GM18520 (cell line): ENCODE results near the gene CYB5R4.

ENCODE experiments used
- ATAC-seq: cut with Tn5 transposase; IDR thresholded peaks from one replicate; pipeline ENCODE4 v1.9.1; 2021; ENCODE audit not compliant: unreplicated experiment

CYB5R4 gene

DNA sequence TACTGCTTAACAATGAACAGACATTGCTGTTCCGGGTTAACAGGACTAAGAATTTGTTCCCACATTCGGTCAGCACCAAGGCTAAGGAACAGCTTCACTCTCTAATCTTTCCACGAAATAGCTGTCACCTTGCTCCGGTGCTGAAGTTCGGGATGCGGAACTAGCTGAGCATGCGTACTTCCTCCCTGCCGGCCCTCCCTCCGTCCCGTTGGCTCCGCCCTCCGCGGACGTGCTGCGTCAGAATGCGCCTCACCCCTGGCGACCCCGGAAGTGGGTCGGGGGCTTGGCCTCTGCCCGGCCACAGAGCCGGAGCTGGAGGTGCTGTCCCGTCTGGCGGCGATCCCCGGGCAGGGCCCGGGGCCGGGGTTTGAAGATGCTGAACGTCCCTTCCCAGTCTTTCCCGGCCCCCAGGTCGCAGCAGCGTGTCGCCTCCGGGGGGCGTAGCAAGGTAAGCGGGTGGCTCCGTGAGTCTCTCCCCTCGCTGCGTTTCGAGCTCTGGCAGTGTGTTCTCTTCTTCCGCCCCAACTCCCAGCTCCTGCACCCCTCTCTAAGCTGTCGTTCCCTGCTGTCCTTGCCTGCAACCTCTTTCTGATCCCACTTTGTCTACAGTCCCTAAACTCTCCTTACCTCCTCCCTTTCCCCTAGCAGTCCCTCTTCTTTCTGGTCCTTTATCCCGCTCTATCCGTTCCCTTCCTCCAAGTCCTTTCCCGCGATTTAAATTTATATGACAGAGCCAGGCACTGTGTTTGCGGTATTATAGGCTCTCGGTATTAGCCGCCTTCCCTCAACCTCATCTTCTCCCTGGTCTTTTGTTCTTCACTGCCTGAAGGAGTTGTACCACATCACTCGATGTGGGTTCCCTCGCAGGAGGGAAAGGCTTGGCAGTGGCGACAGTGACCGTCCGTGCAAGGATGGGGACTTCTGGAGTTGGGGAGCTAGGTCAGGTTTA is at the start of gene CYB5R4:
CYB5R4 (plus strand) TSS at position 280 of the 949 bp plus-strand sequence; CDS start at position 374, 94 bp downstream.
- peak; percentile 99 for ATAC-seq

DNA sequence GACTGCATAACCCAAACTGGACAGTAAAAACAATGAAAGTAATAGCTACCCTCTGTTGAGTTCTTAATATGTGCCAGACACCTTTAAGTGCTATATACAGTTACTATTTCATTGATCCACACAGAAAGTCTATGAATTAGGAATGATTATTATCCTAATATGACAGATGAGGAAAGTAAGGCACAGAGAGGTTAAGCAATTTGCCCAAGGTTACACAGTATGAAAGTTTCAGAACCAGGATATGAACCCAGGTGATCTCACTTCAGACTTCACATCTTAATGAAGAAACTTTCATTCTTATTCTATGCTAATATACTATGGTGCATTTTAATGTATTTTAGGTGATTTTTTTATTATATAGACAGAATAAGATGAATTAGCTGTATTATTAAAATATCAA is 46.9 kb upstream of the CYB5R4 start:
- ATAC-seq = no peak

DNA sequence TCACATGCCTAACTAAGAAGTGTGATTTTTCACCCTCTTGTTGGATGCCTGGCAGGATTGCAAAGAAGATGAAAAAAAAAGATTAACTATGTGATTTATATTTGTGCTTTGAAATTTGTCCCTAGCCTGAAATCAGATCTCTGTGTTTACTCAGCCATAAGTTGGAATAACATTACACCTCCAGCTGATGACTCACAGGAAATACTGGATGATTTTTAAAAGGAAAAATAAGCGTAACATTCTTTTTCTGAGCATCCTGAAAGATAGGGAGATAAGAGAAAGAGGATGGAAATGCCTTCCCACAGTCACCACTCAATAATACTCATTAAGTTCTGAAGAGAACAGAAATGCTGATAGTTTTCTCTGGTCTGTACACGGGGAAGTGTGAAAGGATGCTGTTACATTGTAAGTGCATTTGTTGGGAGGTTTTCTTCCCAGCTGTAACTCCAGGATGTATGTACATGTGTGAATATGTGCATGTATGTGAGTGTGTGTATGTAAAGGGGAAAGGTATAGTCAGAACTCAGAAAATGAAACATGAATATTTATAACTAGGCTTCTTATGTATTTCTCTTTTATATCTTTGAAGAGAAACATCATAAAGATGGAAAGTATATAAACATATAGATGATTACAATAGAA is 43.7 kb upstream of the CYB5R4 start:
- no peak for ATAC-seq

DNA sequence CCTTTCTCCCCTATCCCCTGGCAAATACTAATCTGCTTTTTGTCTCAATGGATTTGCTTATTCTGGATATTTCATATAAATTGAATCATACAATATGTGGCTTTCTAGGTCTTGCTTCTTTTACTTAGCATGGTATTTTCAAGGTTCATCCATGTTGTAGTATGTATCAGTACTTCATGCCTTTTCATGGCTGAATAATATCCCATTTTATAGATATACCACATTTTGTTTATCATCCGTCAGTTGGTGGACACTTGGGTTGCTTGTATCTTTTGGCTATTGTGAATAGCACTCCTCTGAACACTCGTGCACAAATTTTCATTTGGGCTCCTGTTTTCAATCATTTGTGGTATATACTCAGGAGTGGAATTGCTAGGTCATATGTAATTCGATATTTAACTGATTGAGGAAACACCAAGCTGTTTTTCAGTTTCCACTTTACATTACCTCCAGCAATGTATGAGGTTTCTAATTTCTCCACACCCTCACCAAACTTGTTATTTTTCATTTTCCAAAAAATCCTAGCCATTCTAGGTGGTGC is 36.8 kb upstream of the CYB5R4 start:
- no peak for ATAC-seq

DNA sequence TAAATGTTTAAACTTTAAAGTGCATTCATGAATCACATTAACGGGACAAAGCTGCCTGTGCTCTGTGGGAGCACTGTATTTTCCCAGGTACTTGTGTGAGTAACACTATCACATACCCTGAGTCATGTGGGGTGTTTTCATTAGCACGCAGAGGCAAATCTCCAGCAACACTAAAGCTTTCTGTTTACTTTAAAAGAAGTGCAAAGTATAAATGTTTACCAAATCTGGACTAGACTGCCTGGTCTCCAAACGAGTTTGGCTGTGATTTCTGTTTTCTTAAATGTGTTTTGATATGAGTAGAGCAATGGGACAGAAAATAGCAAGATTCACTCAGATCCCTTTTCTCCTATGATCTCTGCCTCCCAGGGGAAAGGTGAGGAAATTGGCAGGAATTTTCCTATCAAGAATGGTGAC is 35.1 kb upstream of the CYB5R4 start:
- no peak for ATAC-seq

GRCh38 chr6:83824831-83825230 is 34.7 kb upstream of the CYB5R4 start:
- no peak for ATAC-seq

DNA sequence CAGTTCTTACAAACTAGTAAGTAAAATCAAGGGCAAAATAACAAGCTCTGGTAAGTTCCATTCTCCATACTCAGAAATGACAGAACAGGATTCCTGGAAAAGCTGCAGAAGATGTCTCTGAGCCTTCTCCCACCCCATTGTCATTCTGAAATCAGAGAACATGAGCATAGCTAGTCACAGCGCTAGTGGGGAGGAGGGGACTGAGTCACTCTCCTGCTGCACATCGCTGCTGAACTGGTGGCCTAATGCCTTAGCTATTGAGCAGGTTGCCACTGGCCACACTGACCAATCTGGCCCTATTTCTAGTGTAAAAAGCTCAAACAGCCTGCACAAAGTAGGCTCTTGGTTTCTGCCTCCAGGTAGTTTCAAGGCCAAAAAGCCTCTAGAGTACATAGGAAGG is 32.4 kb upstream of the CYB5R4 start:
- ATAC-seq = no peak

GRCh38 chr6:83838727-83839126 is 20.8 kb upstream of the CYB5R4 start:
- ATAC-seq = no peak

DNA sequence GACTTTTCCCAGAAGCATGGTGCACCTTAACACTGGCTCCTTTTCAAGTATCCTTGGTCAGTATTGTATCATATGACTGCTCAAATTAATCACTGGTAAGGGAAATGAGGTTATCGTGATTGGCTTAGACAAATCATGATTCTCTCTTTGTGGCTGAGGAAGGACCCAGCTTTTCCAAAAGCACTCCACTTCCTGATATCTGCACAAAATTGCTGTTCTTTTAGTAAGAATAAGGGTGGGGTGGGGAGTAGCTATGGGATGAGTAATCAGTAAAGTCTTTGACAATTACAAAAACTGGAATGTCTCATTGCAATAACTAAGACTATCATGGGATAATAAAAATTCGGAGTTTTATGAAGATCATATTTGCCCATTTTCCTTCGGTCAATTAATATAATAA is 15.3 kb upstream of the CYB5R4 start:
- no peak for ATAC-seq

GRCh38 chr6:83846291-83846690 is 13.2 kb upstream of the CYB5R4 start:
- ATAC-seq = no peak

DNA sequence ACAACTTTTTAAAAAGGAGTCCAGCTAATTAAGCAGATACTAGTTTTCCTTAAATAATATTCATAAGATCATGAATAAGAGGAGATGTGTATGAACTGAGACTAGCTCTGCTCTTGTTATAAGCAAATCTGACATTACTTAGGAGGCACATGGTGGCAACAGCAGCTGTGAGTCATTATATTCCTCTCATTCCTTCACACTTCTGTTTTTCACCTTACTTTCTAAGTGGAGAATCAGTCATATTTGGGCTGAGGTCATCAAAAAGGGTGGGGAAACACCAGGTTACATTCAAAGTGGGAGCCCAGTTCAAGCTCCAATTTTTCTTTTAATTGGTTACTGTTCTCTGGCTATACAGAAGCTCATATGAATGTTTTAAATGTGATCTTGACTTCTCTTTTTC is 12.3 kb upstream of the CYB5R4 start:
- peak; percentile 74 for ATAC-seq

- ATAC-seq = no peak
These were observed 10.4 kb upstream of the CYB5R4 start for GRCh38 chr6:83849127-83849526.

DNA sequence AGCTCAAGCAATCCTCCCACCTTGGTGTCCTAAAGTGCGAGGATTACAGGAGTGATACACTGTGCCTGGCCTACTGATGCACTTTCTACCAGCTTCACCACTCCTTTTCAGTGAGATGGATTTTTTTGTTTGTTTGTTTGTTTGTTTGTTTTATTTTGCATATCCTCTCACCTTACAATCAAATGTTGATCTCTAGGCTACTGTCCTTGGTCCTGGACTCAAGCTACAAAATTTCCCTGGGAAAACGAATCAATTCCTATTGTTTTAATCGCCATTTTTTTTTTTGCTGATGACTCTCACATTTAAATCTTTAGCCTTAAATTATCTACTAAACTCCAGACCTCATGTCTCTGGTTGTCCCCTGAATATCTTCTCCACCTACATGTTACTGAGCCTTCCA is 9.9 kb upstream of the CYB5R4 start:
- ATAC-seq = no peak

- ATAC-seq = no peak
These were observed 6.8 kb upstream of the CYB5R4 start for GRCh38 chr6:83852528-83853177.

DNA sequence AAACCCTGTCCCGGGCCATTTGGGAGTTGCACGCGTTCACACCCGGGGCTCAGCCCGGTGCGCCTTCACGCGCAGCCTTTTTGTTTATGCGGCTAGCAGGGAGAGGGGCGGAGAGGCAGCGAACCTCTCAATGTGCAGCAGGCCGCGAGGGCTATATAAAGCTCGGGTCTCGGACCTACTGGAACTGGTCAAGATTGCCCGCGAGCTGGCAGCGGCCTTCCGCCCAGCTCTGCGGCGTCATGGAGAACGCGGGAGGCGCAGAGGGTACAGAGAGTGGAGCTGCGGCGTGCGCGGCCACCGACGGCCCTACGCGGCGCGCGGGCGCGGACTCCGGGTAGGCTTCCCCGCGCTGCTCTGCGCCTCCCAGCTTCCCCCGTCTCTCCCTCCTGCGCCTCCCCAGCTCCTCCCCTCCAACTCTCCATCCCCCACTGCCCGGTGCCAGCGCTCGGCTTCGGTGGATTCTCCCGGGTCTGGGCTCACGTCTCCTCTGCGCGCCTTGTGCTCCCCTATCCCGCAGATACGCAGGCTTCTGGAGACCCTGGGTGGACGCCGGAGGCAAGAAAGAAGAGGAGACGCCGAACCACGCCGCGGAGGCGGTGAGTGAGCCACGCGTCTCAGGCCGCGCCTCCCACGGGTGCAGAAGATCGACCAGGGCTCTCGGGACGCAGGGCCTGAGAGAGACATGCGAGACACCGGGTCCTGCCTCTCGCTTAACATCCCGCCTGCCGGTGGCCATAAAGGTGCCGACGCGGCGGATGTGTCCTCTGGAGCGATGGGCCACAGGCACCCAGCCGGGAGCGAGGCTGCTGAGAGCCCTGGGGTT is 6.1 kb upstream of the CYB5R4 start, which contains the start of gene RIPPLY2:
RIPPLY2 (plus strand) TSS at position 183 of the 823 bp plus-strand sequence; CDS start at position 240, 57 bp downstream.
- no peak for ATAC-seq

GRCh38 chr6:83854001-83854501 is 5.4 kb upstream of the CYB5R4 start:
- ATAC-seq = no peak

DNA sequence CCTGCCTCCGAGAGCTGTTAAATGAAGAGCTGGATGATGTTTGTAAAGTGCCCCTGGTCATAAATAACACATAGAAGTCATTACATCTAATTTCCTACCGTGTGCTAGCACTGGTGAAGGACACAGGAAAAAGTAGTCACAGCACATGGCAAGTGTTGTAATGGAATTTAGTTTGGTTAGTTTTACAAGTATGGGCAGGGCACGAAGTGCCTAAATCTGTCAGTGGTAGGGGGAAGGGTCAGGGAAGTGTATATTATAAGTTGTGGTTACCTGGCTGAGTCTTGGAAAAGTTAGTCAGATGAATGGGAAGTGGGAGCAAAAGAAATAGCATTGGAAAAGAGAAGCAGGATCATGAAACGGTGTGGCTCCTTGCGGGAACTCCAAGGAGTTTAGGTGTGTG is 4.7 kb upstream of the CYB5R4 start:
- no peak for ATAC-seq

DNA sequence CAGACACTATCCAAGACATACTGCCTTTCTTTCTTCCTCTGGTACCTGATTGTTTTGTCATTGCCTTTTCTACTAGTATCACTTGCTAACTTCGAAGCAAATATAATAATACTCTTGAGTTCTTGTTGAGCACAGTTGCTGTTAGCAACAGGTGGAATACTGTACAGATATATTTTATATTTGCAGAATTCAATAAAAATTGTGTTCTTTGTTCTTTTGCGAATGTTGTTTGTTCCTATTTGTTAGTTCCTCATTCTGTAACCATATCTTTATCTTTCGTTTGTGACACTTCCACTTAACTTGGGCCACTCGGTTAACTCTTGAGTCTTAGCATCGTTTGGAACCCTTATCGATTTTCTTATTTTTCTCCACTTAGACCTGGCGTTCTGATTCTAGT is 868 bp downstream of the CYB5R4 start:
- no peak for ATAC-seq

DNA sequence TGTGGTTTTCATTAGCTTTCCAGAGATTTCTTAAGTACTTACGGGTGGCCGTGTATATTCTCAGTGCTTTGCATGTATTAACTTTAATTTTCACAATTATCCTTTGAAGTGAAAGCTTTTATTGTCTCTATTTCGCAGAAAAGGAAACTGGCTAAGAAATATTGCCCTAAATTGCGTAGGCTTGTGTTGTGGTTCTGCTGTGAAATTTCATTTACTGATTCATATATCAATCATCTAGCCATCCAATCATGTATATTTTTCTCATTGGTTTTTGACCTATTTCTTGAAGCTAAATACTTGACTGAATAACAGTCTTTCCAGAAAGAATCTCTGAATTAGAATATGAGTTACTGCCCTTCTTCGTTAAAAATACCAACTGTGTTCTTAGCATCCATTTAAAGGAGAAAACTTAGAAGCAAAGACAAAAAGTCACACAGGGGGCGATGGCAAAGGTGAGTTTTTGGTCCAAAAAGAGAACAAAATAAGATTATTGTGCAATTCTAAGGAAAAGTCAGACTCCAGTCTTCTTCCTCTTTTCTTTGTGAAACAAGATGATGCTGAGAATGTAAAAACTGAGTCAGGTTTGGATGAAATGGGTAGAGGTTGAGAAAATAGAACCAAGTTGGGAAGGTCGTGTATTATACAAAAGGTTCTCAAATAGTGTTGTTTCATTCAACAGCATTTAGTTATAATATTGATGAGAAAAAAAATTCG is 1.4 kb downstream of the CYB5R4 start:
- ATAC-seq = no peak
